CD4-positive, alpha-beta T cell (primary cell): ENCODE measurements around the gene SETBP1. TPM values are rescaled to one million over a fixed set of nuclear protein-coding genes. Genes with fewer than 3 reads are reported as not detected.

Experiments used
- ATAC-seq: fragments of 200-7000 bp; cut with Tn5 transposase; one replicate; pipeline ENCODE4 v1.10.0; 2022; ENCODE audit warnings: mild to moderate bottlenecking; ENCODE audit not compliant: poor library complexity
- CTCF ChIA-PET: fragments of 350-600 bp; sonication (Branson Sonifier 250); formaldehyde crosslinking; loops from one replicate; lab custom pipeline; 2021; ENCODE audit warnings: antibody characterized with exemption, inconsistent platforms; lab: Charles Lee
- POLR2A ChIA-PET: fragments of 350-600 bp; sonication (Branson Sonifier 250); formaldehyde crosslinking; loops from one replicate; lab custom pipeline; 2021; ENCODE audit warnings: antibody characterized with exemption, inconsistent platforms; lab: Charles Lee
- DNase-seq, 14 experiments: peaks; one replicate each; pipeline ENCODE4 v3.0.0-alpha.2; 2013 to 2020; ENCODE audit warnings: mixed read lengths in 2 of 14
- H3K27ac ChIP-seq, 2 donors: one replicate each; pipeline versions ENCODE4 v1.5.1 to v1.7.0; 2013; ENCODE audit warnings: low read length in 2 of 2, low read depth in 1 of 2, mild to moderate bottlenecking in 1 of 2
- H3K27me3 ChIP-seq, 2 experiments: 1 replicate in 1 of 2; 2 replicates in 1 of 2; pipeline versions ENCODE4 v1.6.1 to v1.7.0; 2013; ENCODE audit warnings: low read length in 2 of 2, control low read depth in 1 of 2, mild to moderate bottlenecking in 1 of 2, moderate library complexity in 1 of 2; ENCODE audit not compliant: insufficient read depth in 2 of 2, control insufficient read depth in 1 of 2
- H3K36me3 ChIP-seq: one replicate; pipeline ENCODE4 v1.6.1; 2013; ENCODE audit warnings: low read length, control low read depth; ENCODE audit not compliant: insufficient read depth
- H3K4me1 ChIP-seq: one replicate; pipeline ENCODE4 v1.6.1; 2013; ENCODE audit warnings: low read length, control low read depth; ENCODE audit not compliant: insufficient read depth
- H3K4me3 ChIP-seq: one replicate; pipeline ENCODE4 v1.5.1; 2013; ENCODE audit warnings: mild to moderate bottlenecking, low read length, moderate library complexity
- H3K9me3 ChIP-seq, 2 experiments: 1 replicate in 1 of 2; 2 replicates in 1 of 2; pipeline versions ENCODE4 v1.6.1 to v1.7.0; 2013; ENCODE audit warnings: low read length in 2 of 2, mild to moderate bottlenecking in 2 of 2, control low read depth in 1 of 2, moderate library complexity in 1 of 2; ENCODE audit not compliant: control insufficient read depth in 1 of 2, insufficient read depth in 1 of 2
- H3K27ac Mint-ChIP-seq: one replicate; pipeline ENCODE4 v1.8.0; 2020; ENCODE audit warnings: mixed read lengths
- H3K27me3 Mint-ChIP-seq: one replicate; pipeline ENCODE4 v1.8.0; 2021; ENCODE audit warnings: mixed read lengths
- H3K36me3 Mint-ChIP-seq: one replicate; pipeline ENCODE4 v1.8.0; 2021; ENCODE audit warnings: low read depth, mixed read lengths
- H3K4me1 Mint-ChIP-seq: one replicate; pipeline ENCODE4 v1.8.0; 2021; ENCODE audit warnings: low read depth, mixed read lengths
- H3K4me3 Mint-ChIP-seq: one replicate; pipeline ENCODE4 v1.8.0; 2020; ENCODE audit warnings: mild to moderate bottlenecking, mixed read lengths
- H3K9me3 Mint-ChIP-seq: one replicate; pipeline ENCODE4 v1.8.0; 2020; ENCODE audit warnings: mixed read lengths
- intact Hi-C, 2 experiments: fragments of 100-400 bp; cut with DNase I in 1 of 2; cut with micrococcal nuclease in 1 of 2; formaldehyde crosslinking; loops; one replicate each; pipeline versions ENCODE4 v1.15.1 to v1.9.0; 2023 to 2025; cut with DNase I, micrococcal nuclease
- total RNA-seq, 174 experiments: library from RNA in 2 of 174; stranded (reverse) in 2 of 174; gene quantifications; one replicate each; pipeline ENCODE4 v1.2.3 and lab custom pipeline; 2021 to 2026
- TF ChIP-seq, protein P1 (sequence below): fragments of 200-600 bp; IDR thresholded peaks from one replicate; pipeline ENCODE4 v1.8.0; 2022; ENCODE audit warnings: antibody characterized with exemption, mild to moderate bottlenecking

Gene SETBP1
- total RNA-seq, 2 experiments from 2014 or later = 0.25 to 0.41 TPM

GRCh38 chr18:44677933-44678332 is 2.8 kb upstream of the SETBP1 start:
- no peaks in the 10 kb centered on the region for H3K9me3 Mint-ChIP-seq
- intact Hi-C loops = loop anchor here in 1 of 2 experiments (5.0 kb wide), 1 partner anchor 534 kb away; no protein-coding TSS in a partner anchor
- CTCF ChIA-PET = interaction anchor here (1.0 kb wide), 1 partner anchor 18 kb away, joined by 3 read pairs; no protein-coding TSS in a partner anchor

GRCh38 chr18:44678725-44679055 is 2.0 kb upstream of the SETBP1 start:
- intact Hi-C loops = loop anchor here in 1 of 2 experiments (5.0 kb wide), 1 partner anchor 534 kb away; no protein-coding TSS in a partner anchor
- H3K9me3 Mint-ChIP-seq = no peaks in the 10 kb centered on the region
- Histone ChIP-seq H3K4me3 (peak overlapping the region; percentile 57), H3K9me3 (no peaks in the 10 kb centered on the region), H3K27me3 (peaks cover 17 to 37% of the 10 kb centered on the region in 2 experiments), H3K27ac (no peak overlapping the region), H3K36me3 (no peaks in the 10 kb centered on the region), H3K4me1 (peaks cover 12% of the 10 kb centered on the region)
- ChIA-PET POLR2A (no interaction called here), CTCF (no interaction called here)
- TF ChIP-seq, protein P1, sequence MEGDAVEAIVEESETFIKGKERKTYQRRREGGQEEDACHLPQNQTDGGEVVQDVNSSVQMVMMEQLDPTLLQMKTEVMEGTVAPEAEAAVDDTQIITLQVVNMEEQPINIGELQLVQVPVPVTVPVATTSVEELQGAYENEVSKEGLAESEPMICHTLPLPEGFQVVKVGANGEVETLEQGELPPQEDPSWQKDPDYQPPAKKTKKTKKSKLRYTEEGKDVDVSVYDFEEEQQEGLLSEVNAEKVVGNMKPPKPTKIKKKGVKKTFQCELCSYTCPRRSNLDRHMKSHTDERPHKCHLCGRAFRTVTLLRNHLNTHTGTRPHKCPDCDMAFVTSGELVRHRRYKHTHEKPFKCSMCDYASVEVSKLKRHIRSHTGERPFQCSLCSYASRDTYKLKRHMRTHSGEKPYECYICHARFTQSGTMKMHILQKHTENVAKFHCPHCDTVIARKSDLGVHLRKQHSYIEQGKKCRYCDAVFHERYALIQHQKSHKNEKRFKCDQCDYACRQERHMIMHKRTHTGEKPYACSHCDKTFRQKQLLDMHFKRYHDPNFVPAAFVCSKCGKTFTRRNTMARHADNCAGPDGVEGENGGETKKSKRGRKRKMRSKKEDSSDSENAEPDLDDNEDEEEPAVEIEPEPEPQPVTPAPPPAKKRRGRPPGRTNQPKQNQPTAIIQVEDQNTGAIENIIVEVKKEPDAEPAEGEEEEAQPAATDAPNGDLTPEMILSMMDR = no peak
- H3K27ac Mint-ChIP-seq = no peak overlapping the region
- no peak for ATAC-seq
- DNase-seq = no peak
- no peaks in the 10 kb centered on the region for H3K4me1 Mint-ChIP-seq
- peak overlapping the region; percentile 74 for H3K4me3 Mint-ChIP-seq
- no peaks in the 10 kb centered on the region for H3K36me3 Mint-ChIP-seq
- H3K27me3 Mint-ChIP-seq = peaks cover 44% of the 10 kb centered on the region

More at GRCh38 chr18:44677933-44678332, 2.8 kb upstream of the SETBP1 start:
- Histone ChIP-seq H3K4me1 (peaks cover 12% of the 10 kb centered on the region), H3K27ac (no peak overlapping the region), H3K4me3 (no peak overlapping the region), H3K9me3 (no peaks in the 10 kb centered on the region), H3K36me3 (no peaks in the 10 kb centered on the region), H3K27me3 (peaks cover 16 to 37% of the 10 kb centered on the region in 2 experiments)
- no peaks in the 10 kb centered on the region for H3K4me1 Mint-ChIP-seq
- H3K4me3 Mint-ChIP-seq = peak overlapping the region; percentile 71
- H3K27me3 Mint-ChIP-seq = peaks cover 47% of the 10 kb centered on the region
- DNase-seq (no peak), ATAC-seq (no peak)
- POLR2A ChIA-PET = no interaction called here
- H3K36me3 Mint-ChIP-seq = no peaks in the 10 kb centered on the region
- TF ChIP-seq, protein P1 = no peak
- H3K27ac Mint-ChIP-seq = no peak overlapping the region

- ChIA-PET CTCF (no interaction called here), POLR2A (no interaction called here)
- peaks cover 38% of the 10 kb centered on the region for H3K27me3 Mint-ChIP-seq
- TF ChIP-seq, protein P1 = no peak
- H3K4me1 Mint-ChIP-seq = no peaks in the 10 kb centered on the region
- ATAC-seq = peak; percentile 86
- peak overlapping the region; percentile 57 for H3K4me3 ChIP-seq
- no peaks in the 10 kb centered on the region for H3K36me3 ChIP-seq
- intact Hi-C loops = loop anchor here in 1 of 2 experiments (5.0 kb wide), 1 partner anchor 533 kb away; no protein-coding TSS in a partner anchor
- no peak overlapping the region for H3K27ac Mint-ChIP-seq
- peaks cover 12% of the 10 kb centered on the region for H3K4me1 ChIP-seq
- no peaks in the 10 kb centered on the region for H3K36me3 Mint-ChIP-seq
- peaks cover 17 to 37% of the 10 kb centered on the region in 2 experiments for H3K27me3 ChIP-seq
- H3K4me3 Mint-ChIP-seq = peak overlapping the region; percentile 80
- H3K9me3 ChIP-seq = no peaks in the 10 kb centered on the region
- DNase-seq = peak; percentile 18 to 82 (median 44)
- H3K9me3 Mint-ChIP-seq = no peaks in the 10 kb centered on the region
- no peak overlapping the region for H3K27ac ChIP-seq
Observed at GRCh38 chr18:44679056-44679913, 1.4 kb upstream of the SETBP1 start.
